Prostate gland (tissue), 2 donors: ENCODE data around the gene AMBP. TPM values are rescaled to one million over a fixed set of nuclear protein-coding genes. Genes with fewer than 3 reads are reported as not detected.
A peak's percentile ranks its signal among the peaks of the same experiment; 100 is the strongest.

Source experiments
- DNase-seq: peaks from one replicate; pipeline ENCODE4 v3.0.0-alpha.2; 2019; ENCODE audit warnings: low spot score
- H3K27ac ChIP-seq, 2 donors: fragments of 200-600 bp; sonication (generic); 2 replicates each; pipeline ENCODE4 v1.5.1; 2017 to 2019
- H3K27me3 ChIP-seq: fragments of 200-600 bp; sonication (generic); replicated peaks from 2 replicates; pipeline ENCODE4 v1.5.1; 2019; ENCODE audit not compliant: insufficient read depth
- H3K36me3 ChIP-seq, 2 donors: fragments of 200-600 bp; sonication (generic); 1 replicate in 1 of 2; 2 replicates in 1 of 2; pipeline versions ENCODE4 v1.5.1 to v1.8.1; 2017 to 2019
- H3K4me1 ChIP-seq: fragments of 200-600 bp; sonication (generic); replicated peaks from 2 replicates; pipeline ENCODE4 v1.5.1; 2019
- H3K4me3 ChIP-seq, 2 donors: fragments of 200-600 bp; sonication (generic); 2 replicates each; pipeline ENCODE4 v1.5.1; 2017 to 2019
- H3K9me3 ChIP-seq: fragments of 200-600 bp; sonication (generic); 2 replicates; pipeline ENCODE4 v1.5.1; 2017
- CTCF ChIP-seq, 4 experiments: fragments of 200-600 bp in 2 of 4; fragments of 450-650 bp in 2 of 4; sonication (generic) in 2 of 4; IDR thresholded peaks; 1 replicate in 3 of 4; 2 replicates in 1 of 4; pipeline ENCODE4 v1.5.1; 2016 to 2019; ENCODE audit warnings: antibody characterized with exemption in 4 of 4, mild to moderate bottlenecking in 2 of 4, moderate library complexity in 2 of 4
- POLR2A ChIP-seq: fragments of 450-650 bp; IDR thresholded peaks from one replicate; pipeline ENCODE4 v1.6.1; 2016; ENCODE audit warnings: antibody characterized with exemption, mild to moderate bottlenecking
- POLR2AphosphoS5 ChIP-seq: sonication (generic); formaldehyde crosslinking; IDR thresholded peaks from one replicate; pipeline ENCODE4 v1.6.1; 2017; ENCODE audit warnings: antibody characterized with exemption
- WGBS: methylation state at CpG from one replicate; pipeline ENCODE4 v1.1.5; 2018; 5-methylcytosine and 5-hydroxymethylcytosine counted together
- intact Hi-C: fragments of 100-400 bp; cut with DNase I; formaldehyde crosslinking; loops from one replicate; pipeline ENCODE4 v1.14.2; 2022
- total RNA-seq, 2 donors: library from RNA; depleted of rRNA; stranded (reverse); fragments of >200 nt; gene quantifications; one replicate each; pipeline ENCODE4 v1.1.0, GENCODE V29; 2016

Gene AMBP
- total RNA-seq, 2 donors from 2014 or later = 0.23 to 1.5 TPM

GRCh38 chr9:114038724-114039313 is 39.3 kb downstream of the AMBP start:
- no peak overlapping the region for H3K27ac ChIP-seq
- no peak for DNase-seq
- H3K27me3 ChIP-seq = no peaks in the 10 kb centered on the region
- TF ChIP-seq POLR2A (no peak), CTCF (IDR thresholded peaks at IDR 0.05) (no peak), POLR2AphosphoS5 (no peak)
- intact Hi-C loops = loop anchor here (10.0 kb wide), 1 partner anchor 354 kb away; no protein-coding TSS in a partner anchor
- no peaks in the 10 kb centered on the region for H3K9me3 ChIP-seq
- no peak overlapping the region for H3K4me3 ChIP-seq
- H3K36me3 ChIP-seq = no peaks in the 10 kb centered on the region
- H3K4me1 ChIP-seq = no peaks in the 10 kb centered on the region
- WGBS = 95% methylated on average over 13 of the region's 13 CpGs

- Histone ChIP-seq H3K4me1 (no peaks in the 10 kb centered on the region), H3K27ac (no peak overlapping the region), H3K9me3 (no peaks in the 10 kb centered on the region), H3K36me3 (no peaks in the 10 kb centered on the region), H3K4me3 (no peak overlapping the region), H3K27me3 (no peaks in the 10 kb centered on the region)
- TF ChIP-seq POLR2AphosphoS5 = no peak
- TF ChIP-seq CTCF (IDR thresholded peaks at IDR 0.05) = no peak
- TF ChIP-seq POLR2A = no peak
- 65% methylated on average over 19 of the region's 19 CpGs for whole genome bisulfite sequencing
- peak; percentile 2 for DNase-seq
- intact Hi-C loops = loop anchor here (10.0 kb wide), 1 partner anchor 353 kb away; no protein-coding TSS in a partner anchor
Measured at GRCh38 chr9:114037961-114038723, 40.0 kb downstream of the AMBP start.

- Histone ChIP-seq H3K36me3 (no peaks in the 10 kb centered on the region), H3K4me3 (no peak overlapping the region), H3K9me3 (no peaks in the 10 kb centered on the region), H3K27me3 (no peaks in the 10 kb centered on the region), H3K4me1 (no peaks in the 10 kb centered on the region), H3K27ac (no peak overlapping the region)
- TF ChIP-seq POLR2A (no peak), POLR2AphosphoS5 (no peak), CTCF (IDR thresholded peaks at IDR 0.05) (no peak)
- WGBS = 89% methylated on average over 5 of the region's 5 CpGs
- intact Hi-C loops = loop anchor here (10.0 kb wide), 1 partner anchor 352 kb away; no protein-coding TSS in a partner anchor
- DNase-seq = peak; percentile 1
Measured at GRCh38 chr9:114037249-114037648, 40.9 kb downstream of the AMBP start.

- H3K36me3 ChIP-seq = no peaks in the 10 kb centered on the region
Measured at GRCh38 chr9:114035845-114036801, 42.0 kb downstream of the AMBP start.

More at GRCh38 chr9:114035845-114036801, 42.0 kb downstream of the AMBP start:
- Histone ChIP-seq H3K9me3 (no peaks in the 10 kb centered on the region), H3K27me3 (no peaks in the 10 kb centered on the region), H3K27ac (no peak overlapping the region), H3K4me3 (no peak overlapping the region), H3K4me1 (no peaks in the 10 kb centered on the region)
- DNase-seq = peak; percentile 3
- intact Hi-C loops = loop anchor here (10.0 kb wide), 1 partner anchor 351 kb away; no protein-coding TSS in a partner anchor
- 95% methylated on average over 18 of the region's 18 CpGs for WGBS
- TF ChIP-seq CTCF (IDR thresholded peaks at IDR 0.05) (no peak), POLR2AphosphoS5 (no peak), POLR2A (no peak)
